ENCODE results near the gene ZNF544. TPM values are rescaled to one million over a fixed set of nuclear protein-coding genes. Genes with fewer than 3 reads are reported as not detected.

The ZNF544 gene
- total RNA-seq, 1 donor from 2014 or later = 3.9 TPM

- H3K36me3 ChIP-seq = peaks cover 56 to 59% of the 10 kb centered on the region in 2 donors
- intact Hi-C loops (cut with DNase I) = no loop called here
- DNase-seq (ENCODE audit: low spot score in 2 of 2) = no peak
- peaks cover 99 to 100% of the 10 kb centered on the region in 2 donors for H3K9me3 ChIP-seq
- H3K4me1 ChIP-seq = no peaks in the 10 kb centered on the region
- H3K27me3 ChIP-seq = no peaks in the 10 kb centered on the region
- no peak for TF ChIP-seq CTCF (IDR thresholded peaks at IDR 0.05)
- H3K4me3 ChIP-seq = peak overlapping the region in 1 of 2 donors; percentile 4
- no peak overlapping the region for H3K27ac ChIP-seq
Measured at GRCh38 chr19:58213075-58213369, 15.7 kb upstream of the ZNF544 start.

DNA sequence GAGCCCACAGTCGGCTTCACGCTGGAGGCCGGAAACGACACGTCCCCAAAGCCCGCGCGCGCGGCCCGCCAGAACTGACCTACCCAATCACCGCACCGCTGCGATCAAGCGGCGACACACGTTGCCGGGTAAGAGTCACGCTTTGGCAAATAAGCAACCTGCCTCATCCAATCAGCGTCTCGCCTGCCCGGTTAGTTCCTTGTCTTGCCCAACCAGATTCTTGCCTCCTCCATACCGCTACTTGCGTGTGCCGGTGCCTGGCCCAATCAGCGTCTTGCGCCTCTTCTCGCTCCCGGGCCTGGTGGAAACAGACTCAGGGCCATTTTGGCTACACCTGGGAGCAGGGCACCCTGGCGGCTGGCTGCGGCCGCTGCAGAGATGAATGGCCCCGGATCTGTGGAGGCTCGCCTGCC lies 11.6 kb upstream of the ZNF544 start:
- no peak for TF ChIP-seq CTCF (IDR thresholded peaks at IDR 0.05)
- Histone ChIP-seq H3K4me3 (no peak overlapping the region), H3K27ac (no peak overlapping the region), H3K36me3 (peaks cover 15 to 19% of the 10 kb centered on the region in 2 donors), H3K9me3 (peaks cover 81 to 91% of the 10 kb centered on the region in 2 donors), H3K27me3 (no peaks in the 10 kb centered on the region), H3K4me1 (no peaks in the 10 kb centered on the region)
- no peak for DNase-seq (ENCODE audit: low spot score in 2 of 2)
- intact Hi-C loops (cut with DNase I) = no loop called here

- Histone ChIP-seq H3K4me1 (no peaks in the 10 kb centered on the region), H3K9me3 (peaks cover 75 to 91% of the 10 kb centered on the region in 2 donors), H3K36me3 (peaks cover 8 to 12% of the 10 kb centered on the region in 2 donors), H3K27me3 (no peaks in the 10 kb centered on the region), H3K27ac (no peak overlapping the region), H3K4me3 (no peak overlapping the region)
- TF ChIP-seq CTCF (IDR thresholded peaks at IDR 0.05) = no peak
- DNase-seq (ENCODE audit: low spot score in 2 of 2) = no peak
- intact Hi-C loops (cut with DNase I) = no loop called here
Measured at GRCh38 chr19:58217607-58218391, 10.9 kb upstream of the ZNF544 start.

- intact Hi-C loops (cut with DNase I) = no loop called here
- Histone ChIP-seq H3K27ac (no peak overlapping the region), H3K27me3 (no peaks in the 10 kb centered on the region), H3K4me3 (no peak overlapping the region), H3K36me3 (peaks cover 0 to under 1% of the 10 kb centered on the region in 2 donors), H3K4me1 (no peaks in the 10 kb centered on the region), H3K9me3 (peaks cover 70 to 91% of the 10 kb centered on the region in 2 donors)
- TF ChIP-seq CTCF (IDR thresholded peaks at IDR 0.05) = no peak
- no peak for DNase-seq (ENCODE audit: low spot score in 2 of 2)
Measured at GRCh38 chr19:58218899-58219298, 9.8 kb upstream of the ZNF544 start.

GRCh38 chr19:58227964-58228584 lies 640 bp upstream of the ZNF544 start:
- H3K9me3 ChIP-seq = peaks cover 15 to 75% of the 10 kb centered on the region in 2 donors
- peak overlapping the region; percentile 42 to 76 for H3K27ac ChIP-seq
- peaks cover 28 to 34% of the 10 kb centered on the region in 2 donors for H3K36me3 ChIP-seq
- no peak for DNase-seq (ENCODE audit: low spot score in 2 of 2)
- H3K27me3 ChIP-seq = no peaks in the 10 kb centered on the region
- TF ChIP-seq CTCF (IDR thresholded peaks at IDR 0.05) = no peak
- peaks cover 0 to 5% of the 10 kb centered on the region in 2 donors for H3K4me1 ChIP-seq
- intact Hi-C loops (cut with DNase I) = no loop called here
- H3K4me3 ChIP-seq = peak overlapping the region; percentile 69 to 73
